Choroid plexus epithelial cell (primary cell): Measurements from ENCODE around the gene PLXNC1.

Experiments used
- DNase-seq: peaks from one replicate; pipeline ENCODE4 v3.0.0-alpha.2; 2010; ENCODE audit warnings: low read depth
- H3K4me3 ChIP-seq: 2 replicates; pipeline ENCODE4 v1.5.1; 2011; ENCODE audit warnings: low read depth, mild to moderate bottlenecking, control low read depth, low read length, moderate library complexity
- TF ChIP-seq, protein P1 (sequence below): conservative IDR thresholded peaks from 2 replicates; pipeline ENCODE4 v1.5.1; 2011; ENCODE audit warnings: low read depth, mild to moderate bottlenecking, control low read depth, inconsistent platforms, low read length, moderate library complexity

PLXNC1 gene

DNA sequence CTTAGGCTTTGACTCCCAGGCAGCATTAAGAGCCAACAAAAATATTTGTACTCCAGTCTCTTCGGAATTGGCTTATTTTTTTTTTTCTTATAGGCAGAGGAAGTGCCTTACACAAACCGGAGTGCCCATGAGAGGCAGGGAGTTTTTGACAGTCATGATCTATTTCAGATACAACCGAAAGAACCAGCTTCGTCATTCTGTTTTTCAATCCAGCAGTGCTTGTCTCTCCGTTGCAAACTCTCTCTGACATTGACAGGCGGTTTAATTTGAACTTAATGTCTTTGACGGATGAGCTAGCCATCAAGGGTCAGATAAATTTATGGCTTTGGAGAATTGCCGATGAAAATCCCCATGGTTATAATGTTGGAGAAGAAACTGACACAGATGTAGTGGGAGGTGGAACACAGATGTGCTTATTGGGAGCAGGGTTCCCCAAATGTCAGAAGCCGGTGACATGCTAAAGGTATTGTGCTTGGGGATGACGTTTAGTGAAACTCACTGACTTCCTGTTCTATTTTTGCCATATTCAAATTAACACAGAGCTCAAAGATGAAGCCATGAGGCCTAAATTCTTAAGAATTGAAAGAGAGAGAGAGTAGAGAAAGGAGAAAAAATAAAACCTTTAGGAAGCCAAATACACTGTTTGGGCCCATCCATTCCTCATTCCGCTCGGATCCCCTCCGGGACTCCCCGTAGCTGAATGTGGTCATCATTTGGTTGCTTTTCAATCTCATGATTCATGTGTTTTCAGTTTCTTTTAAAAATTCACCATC is 59.7 kb downstream of the PLXNC1 start:
- DNase-seq = peak; percentile 64
- H3K4me3 ChIP-seq = no peak overlapping the region
- TF ChIP-seq, protein P1, sequence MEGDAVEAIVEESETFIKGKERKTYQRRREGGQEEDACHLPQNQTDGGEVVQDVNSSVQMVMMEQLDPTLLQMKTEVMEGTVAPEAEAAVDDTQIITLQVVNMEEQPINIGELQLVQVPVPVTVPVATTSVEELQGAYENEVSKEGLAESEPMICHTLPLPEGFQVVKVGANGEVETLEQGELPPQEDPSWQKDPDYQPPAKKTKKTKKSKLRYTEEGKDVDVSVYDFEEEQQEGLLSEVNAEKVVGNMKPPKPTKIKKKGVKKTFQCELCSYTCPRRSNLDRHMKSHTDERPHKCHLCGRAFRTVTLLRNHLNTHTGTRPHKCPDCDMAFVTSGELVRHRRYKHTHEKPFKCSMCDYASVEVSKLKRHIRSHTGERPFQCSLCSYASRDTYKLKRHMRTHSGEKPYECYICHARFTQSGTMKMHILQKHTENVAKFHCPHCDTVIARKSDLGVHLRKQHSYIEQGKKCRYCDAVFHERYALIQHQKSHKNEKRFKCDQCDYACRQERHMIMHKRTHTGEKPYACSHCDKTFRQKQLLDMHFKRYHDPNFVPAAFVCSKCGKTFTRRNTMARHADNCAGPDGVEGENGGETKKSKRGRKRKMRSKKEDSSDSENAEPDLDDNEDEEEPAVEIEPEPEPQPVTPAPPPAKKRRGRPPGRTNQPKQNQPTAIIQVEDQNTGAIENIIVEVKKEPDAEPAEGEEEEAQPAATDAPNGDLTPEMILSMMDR = no peak

DNA sequence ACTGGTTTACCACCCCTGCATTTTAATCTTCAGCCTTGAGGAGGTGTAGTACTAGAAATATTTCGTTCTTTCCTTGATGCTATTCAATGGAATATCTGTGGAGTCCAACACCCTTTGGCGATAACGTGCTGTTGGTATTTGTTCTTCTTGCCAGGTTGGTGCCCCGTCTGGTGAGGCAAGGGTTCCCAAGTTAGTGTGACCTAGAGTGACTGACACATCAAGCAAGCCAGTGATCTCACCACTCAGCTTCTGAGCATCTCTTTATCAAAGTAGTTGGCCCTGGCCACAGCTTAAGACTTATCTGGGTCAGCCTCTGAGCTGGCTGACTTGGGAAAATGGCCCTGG is 60.2 kb downstream of the PLXNC1 start:
- TF ChIP-seq, protein P1 = no peak
- DNase-seq = no peak
- no peak overlapping the region for H3K4me3 ChIP-seq

DNA sequence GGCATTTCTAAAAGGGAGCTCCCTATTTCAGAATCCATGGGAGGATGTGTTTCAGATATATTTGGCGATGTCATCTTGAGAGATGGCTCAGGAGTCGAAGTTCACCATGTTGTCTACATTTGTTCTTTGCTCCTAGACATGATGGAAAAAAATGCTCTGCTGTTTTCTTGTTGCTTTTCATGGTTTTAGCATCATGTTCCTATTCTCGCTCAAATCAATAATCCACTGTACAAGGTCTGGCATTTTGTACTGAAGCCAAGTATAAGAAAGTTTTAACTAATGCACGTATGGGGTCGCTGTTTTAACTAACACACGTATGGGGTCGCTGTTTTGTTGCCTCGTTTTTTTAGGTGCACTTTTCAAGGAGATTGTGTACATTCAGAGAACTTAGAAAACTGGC is 60.9 kb downstream of the PLXNC1 start:
- H3K4me3 ChIP-seq = no peak overlapping the region

DNA sequence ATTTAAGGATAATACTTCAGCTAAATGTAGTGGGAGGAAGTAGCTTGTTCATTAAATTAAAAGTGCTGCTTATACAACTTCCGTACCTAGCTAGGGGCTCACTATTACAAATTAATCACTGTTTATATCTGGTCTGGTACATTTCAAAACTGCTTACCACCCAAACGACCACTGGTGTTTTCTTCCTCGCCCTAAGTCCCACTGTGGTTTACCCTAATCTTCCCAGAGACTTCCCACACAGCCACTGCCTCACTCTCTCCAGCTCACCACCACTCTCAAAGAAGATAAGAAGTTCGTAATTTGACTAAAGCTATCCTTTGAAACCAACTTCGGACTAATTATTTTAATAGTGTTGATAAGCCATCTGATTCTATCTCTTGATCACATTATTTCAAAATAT is 62.6 kb downstream of the PLXNC1 start:
- TF ChIP-seq, protein P1 = no peak
- no peak overlapping the region for H3K4me3 ChIP-seq
- no peak for DNase-seq

More for the DNA sequence above, 60.9 kb downstream of the PLXNC1 start:
- DNase-seq = no peak
- TF ChIP-seq, protein P1 = no peak

DNA sequence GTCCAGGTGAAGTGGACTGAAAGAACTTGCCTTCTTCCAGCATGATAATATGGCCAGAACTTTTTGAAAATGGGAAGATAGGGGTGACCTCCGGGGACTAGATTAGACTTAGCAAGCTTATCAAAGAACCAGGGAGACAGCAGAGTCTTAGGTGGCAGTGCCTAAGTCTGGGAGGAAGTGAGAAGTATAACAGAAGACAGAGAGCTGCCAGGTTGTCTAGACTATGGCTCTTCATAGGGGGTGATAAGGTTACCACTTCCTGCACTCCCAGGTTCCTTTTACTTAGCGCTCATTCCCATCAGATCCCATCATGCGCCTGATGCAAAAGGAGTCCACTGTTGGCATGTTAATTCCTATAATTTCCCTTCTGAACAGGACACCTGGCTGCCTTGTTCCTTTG is 69.9 kb downstream of the PLXNC1 start:
- H3K4me3 ChIP-seq = no peak overlapping the region
- TF ChIP-seq, protein P1 = no peak
- DNase-seq = no peak

DNA sequence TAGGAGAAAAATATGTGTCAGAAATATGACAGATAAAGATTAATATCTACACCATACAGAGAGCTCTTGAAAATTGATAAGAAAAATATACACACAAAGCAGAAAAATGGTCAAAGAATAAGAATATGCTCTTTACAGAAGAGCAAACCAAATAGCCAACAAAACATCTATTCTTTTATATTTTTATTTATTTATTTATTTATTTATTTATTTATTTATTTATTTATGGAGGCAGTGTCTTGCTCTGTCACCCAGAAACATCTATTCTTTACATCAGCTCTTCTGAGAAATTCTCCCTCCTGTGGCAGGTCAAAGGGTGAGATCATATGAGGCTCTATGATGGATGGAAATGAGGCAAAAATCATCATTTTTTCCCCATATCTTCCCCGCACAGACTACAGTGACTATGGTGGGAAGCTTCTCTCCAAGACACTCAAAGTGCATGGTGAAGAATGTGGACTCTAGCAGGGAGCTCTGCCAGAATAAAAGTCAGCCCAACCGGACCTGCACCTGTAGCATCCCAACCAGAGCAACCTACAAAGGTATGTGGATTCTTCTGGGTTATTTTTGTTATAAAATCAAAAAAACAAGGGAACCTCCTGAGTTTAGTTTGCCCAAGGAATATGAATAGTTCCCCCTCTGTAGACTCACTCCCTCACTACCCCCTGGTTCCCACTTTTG is 71.4 kb downstream of the PLXNC1 start:
- TF ChIP-seq, protein P1 = no peak
- DNase-seq = no peak
- H3K4me3 ChIP-seq = no peak overlapping the region

DNA sequence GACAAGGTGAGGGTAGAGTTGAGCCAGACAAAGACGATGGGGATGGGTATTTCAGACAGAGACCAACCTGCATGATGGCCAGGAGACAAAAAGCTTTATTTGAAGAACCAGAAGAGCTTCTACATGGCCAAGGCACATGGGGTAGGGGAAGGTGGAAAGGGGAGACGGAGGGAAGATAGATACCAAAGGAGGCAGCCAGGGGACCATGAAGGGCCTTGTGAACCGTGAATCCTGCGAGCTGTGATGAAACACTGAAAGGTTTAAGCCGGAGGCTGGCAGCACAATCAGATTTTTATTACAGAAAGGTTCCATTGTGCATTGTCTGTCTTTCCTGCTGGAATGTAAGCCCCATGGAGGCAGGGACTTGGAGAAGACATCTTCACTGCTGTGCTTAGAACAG is 72.4 kb downstream of the PLXNC1 start:
- no peak for DNase-seq
- TF ChIP-seq, protein P1 = no peak
- H3K4me3 ChIP-seq = no peak overlapping the region
